Suprapubic skin (tissue), 4 donors: Measurements from ENCODE around the gene TEC.
"Not testable (repeated sequence)": the region's sequence is repeated elsewhere in the genome, so short reads cannot be mapped to it uniquely, and the experiment has no call there.

Source experiments
- EP300 ChIP-seq: sonication (generic); formaldehyde crosslinking; IDR thresholded peaks from one replicate; pipeline ENCODE4 v1.6.1; 2017; ENCODE audit warnings: antibody characterized with exemption
- POLR2A ChIP-seq, 2 donors: fragments of 450-650 bp; IDR thresholded peaks; one replicate each; pipeline ENCODE4 v1.6.1; 2017; ENCODE audit warnings: antibody characterized with exemption in 2 of 2, mild to moderate bottlenecking in 2 of 2, moderate library complexity in 2 of 2
- POLR2AphosphoS5 ChIP-seq, 3 donors: sonication (generic); formaldehyde crosslinking; IDR thresholded peaks; one replicate each; pipeline ENCODE4 v1.6.1; 2017; ENCODE audit warnings: antibody characterized with exemption in 3 of 3
- TF ChIP-seq, protein P1 (sequence below), 2 donors: fragments of 200-600 bp in 1 of 2; fragments of 450-650 bp in 1 of 2; sonication (generic) in 1 of 2; IDR thresholded peaks; one replicate each; pipeline ENCODE4 v1.5.1; 2016 to 2019; ENCODE audit warnings: antibody characterized with exemption in 2 of 2, mild to moderate bottlenecking in 1 of 2, moderate library complexity in 1 of 2

- TF ChIP-seq, protein P1, sequence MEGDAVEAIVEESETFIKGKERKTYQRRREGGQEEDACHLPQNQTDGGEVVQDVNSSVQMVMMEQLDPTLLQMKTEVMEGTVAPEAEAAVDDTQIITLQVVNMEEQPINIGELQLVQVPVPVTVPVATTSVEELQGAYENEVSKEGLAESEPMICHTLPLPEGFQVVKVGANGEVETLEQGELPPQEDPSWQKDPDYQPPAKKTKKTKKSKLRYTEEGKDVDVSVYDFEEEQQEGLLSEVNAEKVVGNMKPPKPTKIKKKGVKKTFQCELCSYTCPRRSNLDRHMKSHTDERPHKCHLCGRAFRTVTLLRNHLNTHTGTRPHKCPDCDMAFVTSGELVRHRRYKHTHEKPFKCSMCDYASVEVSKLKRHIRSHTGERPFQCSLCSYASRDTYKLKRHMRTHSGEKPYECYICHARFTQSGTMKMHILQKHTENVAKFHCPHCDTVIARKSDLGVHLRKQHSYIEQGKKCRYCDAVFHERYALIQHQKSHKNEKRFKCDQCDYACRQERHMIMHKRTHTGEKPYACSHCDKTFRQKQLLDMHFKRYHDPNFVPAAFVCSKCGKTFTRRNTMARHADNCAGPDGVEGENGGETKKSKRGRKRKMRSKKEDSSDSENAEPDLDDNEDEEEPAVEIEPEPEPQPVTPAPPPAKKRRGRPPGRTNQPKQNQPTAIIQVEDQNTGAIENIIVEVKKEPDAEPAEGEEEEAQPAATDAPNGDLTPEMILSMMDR (IDR thresholded peaks at IDR 0.05), result not testable (repeated sequence)
- TF ChIP-seq POLR2A (IDR thresholded peaks at IDR 0.05); POLR2AphosphoS5 (IDR thresholded peaks at IDR 0.05); EP300: not testable (repeated sequence)
These were observed 50.2 kb downstream of the TEC start for GRCh38 chr4:48219430-48219829.
